ENCODE measurements around the gene PRDX5. TPM values are rescaled to one million over a fixed set of nuclear protein-coding genes. Genes with fewer than 3 reads are reported as not detected.

The PRDX5 gene
- polyA plus RNA-seq, 3 donors from 2014 or later: 319 to 558 (median 418) TPM

- H3K4me3 Mint-ChIP-seq: peak overlapping the region in 1 of 5 donors; percentile 12
- H3K36me3 Mint-ChIP-seq: peaks cover 0 to 14% (median 3%) of the 10 kb centered on the region in 3 donors
- no peak overlapping the region for H3K27ac Mint-ChIP-seq
- no peaks in the 10 kb centered on the region for H3K9me3 Mint-ChIP-seq
- no peak for DNase-seq
- peaks cover 0 to 8% (median 8%) of the 10 kb centered on the region in 3 donors for H3K27me3 Mint-ChIP-seq (ENCODE audit: low read depth in 3 of 3)
- peaks cover 26 to 34% of the 10 kb centered on the region in 2 donors for H3K4me1 Mint-ChIP-seq
These were observed 26.9 kb downstream of the PRDX5 start for GRCh38 chr11:64344787-64345186.

DNA sequence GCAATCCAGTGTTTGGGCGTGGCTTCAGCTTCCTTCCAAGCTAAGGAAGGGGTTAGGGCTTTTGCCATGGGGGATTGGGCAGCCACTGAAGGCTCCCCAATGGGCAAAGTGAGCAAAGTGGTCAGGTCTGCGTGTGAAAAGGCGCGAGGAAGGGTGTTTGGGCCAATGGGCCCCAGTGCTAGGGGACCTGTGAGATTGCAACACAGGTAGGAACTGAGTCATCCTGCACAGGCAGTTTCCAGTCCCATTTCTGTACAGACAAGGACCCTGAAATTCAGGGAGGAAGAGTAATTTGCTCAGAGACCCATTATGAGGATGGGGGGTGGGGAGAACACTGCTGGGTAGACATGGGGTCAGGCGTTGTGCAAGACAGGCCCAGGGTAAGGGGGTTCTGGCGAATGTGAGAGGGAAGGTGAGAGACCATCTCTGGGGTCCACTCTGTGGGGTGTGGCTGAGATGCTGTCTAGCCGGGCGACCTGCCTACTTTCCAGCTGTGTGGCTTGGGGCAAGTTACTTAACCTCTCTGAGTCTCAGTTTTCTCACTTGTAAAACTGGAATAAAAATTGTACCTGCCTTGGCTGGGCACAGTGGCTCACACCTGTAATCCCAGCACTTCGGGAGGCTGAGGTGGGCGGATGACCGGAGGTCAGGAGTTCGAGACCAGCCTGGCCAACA is 29.4 kb downstream of the PRDX5 start:
- H3K4me3 Mint-ChIP-seq: no peak overlapping the region
- no peaks in the 10 kb centered on the region for H3K9me3 Mint-ChIP-seq
- peaks cover 0 to 16% (median 3%) of the 10 kb centered on the region in 3 donors for H3K36me3 Mint-ChIP-seq
- H3K4me1 Mint-ChIP-seq: peaks cover 10 to 14% of the 10 kb centered on the region in 2 donors
- peak overlapping the region in 1 of 6 donors; percentile 48 for H3K27ac Mint-ChIP-seq
- DNase-seq: no peak
- H3K27me3 Mint-ChIP-seq (ENCODE audit: low read depth in 3 of 3): peaks cover 0 to 5% (median 3%) of the 10 kb centered on the region in 3 donors

DNA sequence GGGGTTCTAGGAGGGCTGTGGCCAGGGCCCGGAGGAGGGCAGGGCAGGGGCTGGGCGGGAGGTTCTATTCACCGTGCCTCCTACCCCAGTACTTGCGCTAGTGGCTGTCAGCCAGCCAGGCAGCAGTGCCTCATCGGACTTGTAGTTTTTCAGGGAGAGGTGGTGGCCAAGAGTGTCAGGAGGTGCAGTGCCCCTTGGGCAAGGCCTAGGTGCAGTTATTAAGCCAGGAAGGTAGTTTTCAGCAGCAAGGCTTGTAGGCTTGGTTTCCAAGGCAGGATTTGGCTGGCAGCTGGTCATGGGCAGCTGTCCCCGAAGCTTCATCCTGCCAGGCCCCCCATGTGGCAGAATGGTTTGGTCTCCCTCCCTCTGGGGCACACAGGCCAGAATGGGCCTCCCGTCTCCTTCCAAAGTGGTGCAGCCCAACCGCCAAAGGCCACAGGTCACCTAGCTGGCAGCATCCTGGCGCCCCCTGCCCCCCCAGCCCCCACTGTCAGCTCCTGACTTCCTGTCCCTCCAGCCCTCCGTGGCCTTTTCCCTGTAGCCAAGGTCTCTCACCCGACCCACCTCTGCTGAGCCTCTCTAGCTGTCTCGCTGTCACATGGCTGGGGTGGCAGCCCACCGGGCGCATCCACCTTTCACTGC is 30.6 kb downstream of the PRDX5 start:
- H3K4me1 Mint-ChIP-seq: peaks cover 10 to 11% of the 10 kb centered on the region in 2 donors
- H3K36me3 Mint-ChIP-seq: peaks cover 0 to 16% (median 3%) of the 10 kb centered on the region in 3 donors
- DNase-seq: no peak
- peaks cover 0 to 5% (median 3%) of the 10 kb centered on the region in 3 donors for H3K27me3 Mint-ChIP-seq (ENCODE audit: low read depth in 3 of 3)
- H3K4me3 Mint-ChIP-seq: no peak overlapping the region
- H3K27ac Mint-ChIP-seq: no peak overlapping the region
- no peaks in the 10 kb centered on the region for H3K9me3 Mint-ChIP-seq

GRCh38 chr11:64349025-64349387 is 31.1 kb downstream of the PRDX5 start:
- Mint-ChIP-seq H3K4me1 (peaks cover 10 to 11% of the 10 kb centered on the region in 2 donors), H3K36me3 (peaks cover 0 to 16% (median 3%) of the 10 kb centered on the region in 3 donors), H3K4me3 (no peak overlapping the region), H3K9me3 (no peaks in the 10 kb centered on the region), H3K27me3 (ENCODE audit: low read depth in 3 of 3) (peaks cover 0 to 5% (median 3%) of the 10 kb centered on the region in 3 donors), H3K27ac (no peak overlapping the region)
- DNase-seq: no peak

- Mint-ChIP-seq H3K27ac (peak overlapping the region in 1 of 6 donors; percentile 69), H3K9me3 (no peaks in the 10 kb centered on the region), H3K4me1 (peaks cover 10 to 11% of the 10 kb centered on the region in 2 donors), H3K36me3 (peaks cover 0 to 16% (median 3%) of the 10 kb centered on the region in 3 donors), H3K4me3 (no peak overlapping the region), H3K27me3 (ENCODE audit: low read depth in 3 of 3) (peaks cover 0 to 5% (median 3%) of the 10 kb centered on the region in 3 donors)
- DNase-seq: no peak
These were observed 31.5 kb downstream of the PRDX5 start for GRCh38 chr11:64349404-64349803.

DNA sequence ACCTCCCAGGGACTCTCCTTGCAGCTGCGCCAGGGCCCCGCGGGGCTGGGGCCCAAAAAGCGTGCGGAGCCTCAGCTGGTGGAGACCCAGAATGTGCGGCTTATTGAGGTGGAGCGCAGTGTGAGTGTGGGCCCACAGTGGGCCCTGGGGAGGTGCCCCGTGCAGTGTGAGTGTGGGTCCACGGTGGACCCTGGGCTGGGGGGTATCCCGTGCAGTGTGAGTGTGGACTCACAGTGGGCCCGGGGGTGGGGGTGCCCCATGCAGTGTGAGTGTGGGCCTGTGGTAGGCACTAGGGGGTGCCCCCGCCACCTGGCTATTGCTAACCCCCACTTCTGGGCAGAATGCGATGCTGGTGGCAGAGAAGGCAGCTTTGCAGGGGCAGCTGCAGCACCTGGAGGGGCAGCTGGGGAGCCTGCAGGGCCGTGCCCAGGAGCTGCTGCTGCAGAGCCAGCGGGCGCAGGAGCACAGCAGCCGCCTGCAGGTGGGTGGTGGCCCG is 33.3 kb downstream of the PRDX5 start:
- H3K9me3 Mint-ChIP-seq: no peaks in the 10 kb centered on the region
- H3K27me3 Mint-ChIP-seq (ENCODE audit: low read depth in 3 of 3): peaks cover 0 to 5% (median 0%) of the 10 kb centered on the region in 3 donors
- H3K27ac Mint-ChIP-seq: no peak overlapping the region
- H3K36me3 Mint-ChIP-seq: peaks cover 0 to 8% (median 0%) of the 10 kb centered on the region in 3 donors
- H3K4me1 Mint-ChIP-seq: peaks cover 0 to 4% of the 10 kb centered on the region in 2 donors
- no peak for DNase-seq
- H3K4me3 Mint-ChIP-seq: no peak overlapping the region

DNA sequence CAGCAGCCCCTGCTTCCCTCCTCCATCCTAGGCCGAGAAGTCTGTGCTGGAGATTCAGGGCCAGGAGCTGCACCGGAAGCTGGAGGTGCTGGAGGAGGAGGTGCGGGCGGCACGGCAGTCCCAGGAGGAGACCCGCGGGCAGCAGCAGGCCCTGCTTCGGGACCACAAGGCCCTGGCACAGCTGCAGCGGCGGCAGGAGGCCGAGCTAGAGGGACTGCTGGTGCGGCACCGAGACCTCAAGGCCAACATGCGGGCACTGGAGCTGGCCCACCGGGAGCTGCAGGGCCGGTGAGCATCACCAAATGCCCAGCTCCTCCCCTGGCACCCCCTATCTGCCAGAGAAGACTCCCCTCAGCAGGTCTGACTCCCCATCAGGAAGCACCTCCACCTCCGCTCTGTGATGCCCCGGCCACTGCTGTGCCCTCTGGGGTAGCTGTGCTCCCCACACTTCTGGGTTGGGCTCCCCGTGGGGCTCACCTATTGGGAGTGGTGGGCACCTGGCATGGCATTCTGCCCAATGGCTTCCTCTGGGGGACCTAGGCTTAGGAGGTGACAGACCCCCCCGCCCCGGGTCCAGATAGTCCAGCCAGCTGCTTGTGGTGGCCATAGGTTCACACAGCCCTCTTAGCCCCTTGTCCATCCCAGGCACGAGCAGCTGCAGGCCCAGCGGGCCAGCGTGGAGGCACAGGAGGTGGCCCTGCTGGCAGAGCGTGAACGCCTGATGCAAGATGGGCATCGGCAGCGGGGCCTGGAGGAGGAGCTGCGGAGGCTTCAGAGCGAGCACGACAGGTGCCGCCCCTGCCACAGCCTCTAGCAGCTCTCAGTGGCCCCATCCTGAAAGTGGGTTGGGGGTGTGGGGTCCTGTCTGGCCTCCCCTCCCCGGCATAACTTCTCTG is 34.4 kb downstream of the PRDX5 start:
- Mint-ChIP-seq H3K4me3 (no peak overlapping the region), H3K36me3 (peaks cover 0 to 9% (median 0%) of the 10 kb centered on the region in 3 donors), H3K4me1 (peaks cover 0 to 5% of the 10 kb centered on the region in 2 donors), H3K9me3 (no peaks in the 10 kb centered on the region), H3K27me3 (ENCODE audit: low read depth in 3 of 3) (peaks cover 0 to 5% (median 0%) of the 10 kb centered on the region in 3 donors), H3K27ac (no peak overlapping the region)
- DNase-seq: no peak

DNA sequence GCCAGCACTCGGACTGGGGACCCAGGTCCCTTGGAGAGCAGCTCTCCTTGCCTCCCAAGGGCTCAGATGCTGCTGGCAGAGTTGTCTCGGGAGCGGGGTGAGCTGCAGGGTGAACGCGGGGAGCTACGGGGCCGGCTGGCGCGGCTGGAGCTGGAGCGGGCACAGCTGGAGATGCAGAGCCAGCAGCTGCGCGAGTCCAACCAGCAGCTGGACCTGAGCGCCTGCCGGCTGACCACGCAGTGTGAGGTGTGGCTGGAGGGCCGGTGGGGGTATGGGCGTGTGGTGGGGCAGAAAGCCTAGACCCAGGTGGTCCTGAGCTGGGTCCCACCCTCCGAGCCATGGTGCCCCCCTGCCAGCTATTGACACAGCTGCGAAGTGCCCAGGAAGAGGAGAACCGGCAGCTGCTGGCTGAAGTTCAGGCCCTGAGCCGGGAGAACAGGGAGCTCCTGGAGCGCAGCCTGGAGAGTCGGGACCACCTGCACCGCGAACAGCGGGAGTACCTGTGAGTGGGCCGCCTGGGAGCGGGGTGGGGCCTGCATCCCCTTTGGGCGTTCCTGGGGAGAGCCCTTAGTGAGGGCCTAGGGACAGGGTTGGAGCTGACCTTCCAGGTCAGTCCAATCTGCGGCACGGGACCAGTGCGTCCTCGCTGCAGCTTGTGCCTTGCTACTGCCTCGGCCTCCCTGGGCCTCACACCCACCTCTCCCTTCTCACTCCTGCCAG is 35.2 kb downstream of the PRDX5 start:
- Mint-ChIP-seq H3K4me1 (peaks cover 0 to 9% of the 10 kb centered on the region in 2 donors), H3K4me3 (no peak overlapping the region), H3K27me3 (ENCODE audit: low read depth in 3 of 3) (peaks cover 0 to 3% (median 0%) of the 10 kb centered on the region in 3 donors), H3K9me3 (no peaks in the 10 kb centered on the region), H3K27ac (no peak overlapping the region), H3K36me3 (peaks cover 0 to 8% (median 0%) of the 10 kb centered on the region in 3 donors)
- no peak for DNase-seq

DNA sequence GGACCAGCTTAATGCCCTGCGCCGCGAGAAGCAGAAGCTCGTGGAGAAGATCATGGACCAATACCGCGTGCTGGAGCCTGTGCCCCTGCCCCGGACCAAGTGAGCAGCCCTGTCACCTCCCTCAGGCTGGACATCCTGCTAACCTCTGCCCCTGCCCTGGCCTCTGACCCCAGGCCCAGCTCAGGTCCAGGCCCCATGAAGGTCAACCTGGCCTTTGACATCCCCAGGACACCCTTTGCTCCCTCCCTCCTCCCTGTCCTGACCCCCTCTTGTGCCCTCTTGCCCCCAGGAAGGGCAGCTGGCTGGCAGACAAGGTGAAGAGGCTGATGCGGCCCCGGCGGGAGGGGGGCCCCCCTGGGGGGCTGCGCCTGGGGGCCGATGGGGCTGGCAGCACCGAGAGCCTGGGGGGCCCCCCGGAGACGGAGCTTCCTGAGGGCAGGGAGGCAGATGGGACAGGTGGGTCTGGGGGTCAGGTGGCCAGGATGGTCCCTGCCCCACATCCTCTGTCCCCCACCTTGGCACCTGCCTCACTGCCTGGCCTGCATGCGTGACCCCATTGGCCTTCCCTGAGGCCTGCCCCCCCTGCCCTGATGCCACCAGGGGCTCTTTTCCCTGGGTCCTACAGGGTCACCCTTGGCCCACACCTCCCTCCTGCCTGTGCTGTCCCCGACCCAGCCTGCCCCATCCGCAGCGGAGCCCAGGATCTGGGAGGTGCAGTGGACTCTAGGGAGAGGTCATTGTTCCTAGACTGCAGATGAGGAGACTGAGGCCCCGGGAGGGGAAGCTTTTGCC is 36.0 kb downstream of the PRDX5 start:
- Mint-ChIP-seq H3K4me3 (no peak overlapping the region), H3K27ac (no peak overlapping the region), H3K36me3 (peaks cover 0 to 8% (median 0%) of the 10 kb centered on the region in 3 donors), H3K4me1 (peaks cover 0 to 11% of the 10 kb centered on the region in 2 donors), H3K27me3 (ENCODE audit: low read depth in 3 of 3) (peaks cover 0 to 1% (median 0%) of the 10 kb centered on the region in 3 donors), H3K9me3 (no peaks in the 10 kb centered on the region)
- no peak for DNase-seq

DNA sequence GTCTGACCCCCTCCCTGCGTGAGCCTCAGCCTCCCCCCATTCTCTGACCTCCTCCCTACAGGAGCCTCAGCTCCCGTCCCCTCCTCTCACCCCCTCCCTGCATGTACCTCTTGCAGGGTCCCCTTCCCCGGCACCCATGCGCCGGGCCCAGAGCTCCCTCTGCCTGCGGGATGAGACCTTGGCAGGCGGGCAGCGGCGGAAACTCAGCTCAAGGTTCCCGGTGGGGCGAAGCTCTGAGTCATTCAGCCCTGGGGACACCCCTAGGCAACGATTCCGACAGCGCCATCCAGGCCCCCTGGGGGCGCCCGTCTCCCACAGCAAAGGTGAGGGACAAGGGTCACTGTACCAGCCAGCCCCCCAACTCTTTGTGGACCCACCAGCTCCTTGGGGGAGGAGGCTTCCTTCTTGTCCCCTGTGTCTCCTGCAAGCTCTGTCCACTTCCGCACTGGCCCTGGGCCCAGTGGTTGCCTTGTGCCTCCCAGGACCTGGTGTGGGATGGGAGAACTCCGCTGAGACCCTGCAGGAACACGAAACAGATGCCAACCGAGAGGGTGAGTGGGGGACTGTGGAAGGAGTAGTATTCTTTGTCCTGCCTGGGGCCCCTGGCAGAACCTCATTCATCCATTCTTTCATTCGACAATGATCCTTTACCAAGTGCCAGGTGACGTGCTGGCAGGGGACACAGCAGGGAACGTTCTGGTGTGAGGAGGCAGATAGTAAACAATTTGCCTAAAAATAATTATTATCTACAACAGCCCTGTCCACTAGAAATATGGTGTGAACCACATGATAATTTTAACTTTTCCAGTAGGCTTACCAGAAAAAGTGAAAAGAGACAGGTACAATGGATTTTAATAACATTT is 37.4 kb downstream of the PRDX5 start:
- Mint-ChIP-seq H3K4me1 (peaks cover 10 to 21% of the 10 kb centered on the region in 2 donors), H3K9me3 (no peaks in the 10 kb centered on the region), H3K4me3 (no peak overlapping the region), H3K27ac (no peak overlapping the region), H3K27me3 (ENCODE audit: low read depth in 3 of 3) (no peaks in the 10 kb centered on the region), H3K36me3 (peaks cover 0 to 4% (median 0%) of the 10 kb centered on the region in 3 donors)
- DNase-seq: no peak

DNA sequence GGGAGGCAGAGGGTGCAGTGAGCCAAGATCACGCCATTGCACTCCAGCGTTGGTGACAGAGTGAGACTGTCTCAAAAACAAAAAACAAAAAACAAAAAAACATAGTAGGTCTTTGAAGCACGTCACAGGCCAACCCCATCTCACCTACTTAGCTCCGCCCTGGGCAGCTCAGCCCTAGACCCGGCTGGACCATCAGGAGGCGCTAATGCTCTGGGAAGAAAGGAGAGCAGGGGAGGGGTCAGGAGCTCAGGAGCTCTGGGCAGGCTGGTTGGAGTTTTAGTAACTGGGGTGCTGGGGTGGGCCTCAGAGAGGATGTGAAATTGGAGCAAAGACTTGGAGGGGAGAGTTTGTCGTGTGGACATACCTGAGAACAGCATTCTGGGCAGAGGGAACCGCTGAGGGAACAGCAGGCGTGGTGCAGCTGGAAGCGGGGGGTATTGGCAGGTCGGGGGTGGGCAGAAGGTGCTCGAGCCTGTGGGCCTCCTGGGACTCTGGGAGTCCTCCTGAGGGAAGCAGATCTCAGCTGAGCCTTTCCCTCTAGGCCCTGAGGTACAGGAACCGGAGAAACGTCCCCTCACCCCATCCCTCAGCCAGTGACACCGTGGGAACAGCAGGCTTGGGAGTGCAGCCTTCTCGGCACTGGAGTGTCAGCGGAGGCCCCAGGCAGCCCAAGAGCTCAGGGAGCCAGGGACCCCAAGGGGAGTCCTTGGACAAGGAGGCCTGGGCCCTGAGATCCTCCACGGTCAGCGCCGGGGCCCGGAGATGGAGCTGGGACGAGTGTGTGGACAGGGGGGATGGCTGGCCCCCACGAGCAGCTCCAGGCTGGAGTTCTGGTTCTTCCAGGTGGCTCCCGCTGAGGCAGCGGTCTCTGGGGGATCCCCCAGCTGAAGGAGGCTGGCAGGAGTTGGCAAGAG is 38.8 kb downstream of the PRDX5 start:
- peak overlapping the region in 3 of 5 donors; percentile 31 to 55 (median 51) for H3K4me3 Mint-ChIP-seq
- H3K27me3 Mint-ChIP-seq (ENCODE audit: low read depth in 3 of 3): no peaks in the 10 kb centered on the region
- H3K36me3 Mint-ChIP-seq: peaks cover 0 to 8% (median 3%) of the 10 kb centered on the region in 3 donors
- no peak for DNase-seq
- H3K27ac Mint-ChIP-seq: peak overlapping the region in 5 of 6 donors; percentile 31 to 65 (median 53)
- H3K9me3 Mint-ChIP-seq: no peaks in the 10 kb centered on the region
- H3K4me1 Mint-ChIP-seq: peaks cover 17 to 28% of the 10 kb centered on the region in 2 donors
